ENCODE measurements around the gene SPOCD1. TPM values are rescaled to one million over a fixed set of nuclear protein-coding genes. Genes with fewer than 3 reads are reported as not detected.

SPOCD1 gene
- total RNA-seq, 1 donor from 2014 or later: 4.1 TPM

GRCh38 chr1:31800674-31800967 is 15.2 kb downstream of the SPOCD1 start:
- no peak for DNase-seq (ENCODE audit: low spot score)

- no peak for DNase-seq (ENCODE audit: low spot score)
These were observed 15.7 kb downstream of the SPOCD1 start for GRCh38 chr1:31799895-31800673.

GRCh38 chr1:31799196-31799894 is 16.5 kb downstream of the SPOCD1 start:
- no peak for DNase-seq (ENCODE audit: low spot score)

GRCh38 chr1:31798433-31799195 is 17.2 kb downstream of the SPOCD1 start:
- peak; percentile 36 for DNase-seq (ENCODE audit: low spot score)

GRCh38 chr1:31798086-31798432 is 17.8 kb downstream of the SPOCD1 start:
- no peak for DNase-seq (ENCODE audit: low spot score)

GRCh38 chr1:31797216-31797615 is 18.6 kb downstream of the SPOCD1 start:
- no peak for DNase-seq (ENCODE audit: low spot score)

GRCh38 chr1:31796707-31797106 is 19.1 kb downstream of the SPOCD1 start:
- no peak for DNase-seq (ENCODE audit: low spot score)

- peak; percentile 58 for DNase-seq (ENCODE audit: low spot score)
These were observed 19.8 kb downstream of the SPOCD1 start for GRCh38 chr1:31795801-31796621.

GRCh38 chr1:31795096-31795675 is 20.6 kb downstream of the SPOCD1 start:
- peak; percentile 44 for DNase-seq (ENCODE audit: low spot score)

- no peak for DNase-seq (ENCODE audit: low spot score)
These were observed 22.1 kb downstream of the SPOCD1 start for GRCh38 chr1:31793586-31794285.

GRCh38 chr1:31793086-31793485 is 22.7 kb downstream of the SPOCD1 start:
- no peak for DNase-seq (ENCODE audit: low spot score)

- no peak for DNase-seq (ENCODE audit: low spot score)
These were observed 23.3 kb downstream of the SPOCD1 start for GRCh38 chr1:31792541-31792940.

- no peak for DNase-seq (ENCODE audit: low spot score)
These were observed 23.7 kb downstream of the SPOCD1 start for GRCh38 chr1:31792116-31792515.

GRCh38 chr1:31791131-31791858 is 24.5 kb downstream of the SPOCD1 start:
- DNase-seq (ENCODE audit: low spot score): peak; percentile 42

- DNase-seq (ENCODE audit: low spot score): no peak
These were observed 25.2 kb downstream of the SPOCD1 start for GRCh38 chr1:31790641-31791091.

GRCh38 chr1:31790140-31790539 is 25.7 kb downstream of the SPOCD1 start:
- no peak for DNase-seq (ENCODE audit: low spot score)

- peak; percentile 97 for DNase-seq (ENCODE audit: low spot score)
These were observed 26.4 kb downstream of the SPOCD1 start for GRCh38 chr1:31789259-31790065.

- DNase-seq (ENCODE audit: low spot score): peak; percentile 91
These were observed 27.0 kb downstream of the SPOCD1 start for GRCh38 chr1:31788825-31789256.

Measured in umbilical cord (tissue), 2 donors.